ENCODE results near the gene APOO.

APOO gene

GRCh38 chrX:23786268-23786815, 121.4 kb downstream of the APOO start:
- TF ChIP-seq TAF1 (IDR thresholded peaks at IDR 0.05; ENCODE audit: low read depth): no peak
- no peak for TF ChIP-seq TEAD4 (IDR thresholded peaks at IDR 0.05)
- no peak for TF ChIP-seq ZBTB7A (IDR thresholded peaks at IDR 0.05; ENCODE audit: low read depth)
- no peak for TF ChIP-seq RAD21 (IDR thresholded peaks at IDR 0.05; ENCODE audit: low read depth)
- TF ChIP-seq EP300 (IDR thresholded peaks at IDR 0.05; ENCODE audit: borderline replicate concordance): no peak
- no peak for TF ChIP-seq NFIC (IDR thresholded peaks at IDR 0.05)
- no peak for TF ChIP-seq FOXM1 (IDR thresholded peaks at IDR 0.05; ENCODE audit: borderline replicate concordance, low read depth)
- no peak for TF ChIP-seq CREB1 (IDR thresholded peaks at IDR 0.05; ENCODE audit: low read depth)
- no peak for TF ChIP-seq TCF12 (IDR thresholded peaks at IDR 0.05; ENCODE audit: low read depth)
- no peak for TF ChIP-seq EGR1 (IDR thresholded peaks at IDR 0.05)
- TF ChIP-seq CEBPB (IDR thresholded peaks at IDR 0.05): no peak
- no peak for TF ChIP-seq YY1 (IDR thresholded peaks at IDR 0.05; ENCODE audit: low read depth)
- TF ChIP-seq REST (IDR thresholded peaks at IDR 0.05; ENCODE audit: low read depth): no peak
- TF ChIP-seq, protein P1, sequence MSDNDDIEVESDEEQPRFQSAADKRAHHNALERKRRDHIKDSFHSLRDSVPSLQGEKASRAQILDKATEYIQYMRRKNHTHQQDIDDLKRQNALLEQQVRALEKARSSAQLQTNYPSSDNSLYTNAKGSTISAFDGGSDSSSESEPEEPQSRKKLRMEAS (IDR thresholded peaks at IDR 0.05): no peak
- TF ChIP-seq USF1 (IDR thresholded peaks at IDR 0.05): no peak

DNA sequence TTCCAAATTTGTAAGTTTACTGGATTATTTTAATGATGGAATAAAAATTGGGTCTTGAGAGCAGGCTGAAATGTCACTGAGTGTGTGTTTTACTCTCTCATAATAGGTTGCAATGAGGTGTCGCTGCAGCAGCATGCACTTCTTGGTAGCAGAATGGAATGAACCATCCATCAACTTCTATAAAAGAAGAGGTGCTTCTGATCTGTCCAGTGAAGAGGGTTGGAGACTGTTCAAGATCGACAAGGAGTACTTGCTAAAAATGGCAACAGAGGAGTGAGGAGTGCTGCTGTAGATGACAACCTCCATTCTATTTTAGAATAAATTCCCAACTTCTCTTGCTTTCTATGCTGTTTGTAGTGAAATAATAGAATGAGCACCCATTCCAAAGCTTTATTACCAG, 122.2 kb downstream of the APOO start:
- TF ChIP-seq CREB1 (IDR thresholded peaks at IDR 0.05; ENCODE audit: low read depth) (no peak), TEAD4 (IDR thresholded peaks at IDR 0.05) (no peak), TCF12 (IDR thresholded peaks at IDR 0.05; ENCODE audit: low read depth) (no peak), EP300 (IDR thresholded peaks at IDR 0.05; ENCODE audit: borderline replicate concordance) (no peak), FOXM1 (IDR thresholded peaks at IDR 0.05; ENCODE audit: borderline replicate concordance, low read depth) (no peak), TAF1 (IDR thresholded peaks at IDR 0.05; ENCODE audit: low read depth) (no peak), NFIC (IDR thresholded peaks at IDR 0.05) (no peak), EGR1 (IDR thresholded peaks at IDR 0.05) (no peak), REST (IDR thresholded peaks at IDR 0.05; ENCODE audit: low read depth) (no peak), ZBTB7A (IDR thresholded peaks at IDR 0.05; ENCODE audit: low read depth) (no peak)
- TF ChIP-seq, protein P1 (IDR thresholded peaks at IDR 0.05): no peak

DNA sequence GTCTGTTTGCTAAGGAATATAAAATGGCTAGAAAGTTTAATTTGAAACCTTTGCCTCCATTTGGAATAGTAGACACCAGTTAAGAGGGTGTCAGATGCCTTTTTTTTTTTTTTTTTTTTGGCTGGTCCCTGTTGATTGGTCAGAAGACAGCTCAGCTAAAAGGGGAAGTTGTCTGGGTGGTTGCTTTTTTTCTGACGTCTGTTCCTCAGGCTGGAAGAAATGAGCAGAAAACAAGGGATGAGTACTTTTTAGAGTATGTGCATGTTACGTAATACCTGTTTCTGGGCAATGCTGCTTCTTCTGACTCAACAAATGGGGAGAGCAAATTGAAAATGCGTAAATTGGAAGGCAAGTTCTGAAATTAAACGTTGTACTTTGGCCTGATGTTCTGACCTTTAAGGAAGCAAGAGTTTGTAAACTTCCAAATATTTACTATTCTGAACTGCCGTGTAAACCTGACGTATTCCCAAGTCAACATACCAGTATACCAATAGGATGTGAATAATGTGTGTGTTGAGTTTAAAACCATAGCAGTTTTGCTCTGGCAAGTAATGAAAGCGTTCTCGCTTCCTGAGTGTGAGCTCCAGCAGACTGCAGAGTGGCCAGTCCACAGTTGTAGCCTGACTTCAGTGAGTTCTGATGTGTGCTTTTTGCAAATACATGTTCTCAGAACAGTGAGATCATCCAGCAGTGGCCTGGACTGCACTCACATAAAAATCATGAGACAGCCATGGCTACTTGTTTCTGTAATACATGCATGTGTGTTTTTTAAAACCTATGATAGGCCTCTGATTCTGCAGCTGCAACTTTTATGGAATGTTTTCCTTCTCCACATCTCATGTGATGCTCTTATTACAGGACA, 123.0 kb downstream of the APOO start:
- TF ChIP-seq REST (IDR thresholded peaks at IDR 0.05; ENCODE audit: low read depth) (no peak), USF1 (IDR thresholded peaks at IDR 0.05) (no peak), TAF1 (IDR thresholded peaks at IDR 0.05; ENCODE audit: low read depth) (no peak), EP300 (IDR thresholded peaks at IDR 0.05; ENCODE audit: borderline replicate concordance) (no peak), ZBTB7A (IDR thresholded peaks at IDR 0.05; ENCODE audit: low read depth) (no peak), TCF12 (IDR thresholded peaks at IDR 0.05; ENCODE audit: low read depth) (no peak), YY1 (IDR thresholded peaks at IDR 0.05; ENCODE audit: low read depth) (no peak), CEBPB (IDR thresholded peaks at IDR 0.05) (0 out of 2 replicates have a peak, but pooled peaks have one; percentile 12)
